SW480 (cell line): ENCODE data around the gene PDE11A.

ENCODE experiments used
- DNase-seq: peaks from one replicate; pipeline ENCODE4 v3.0.0-alpha.2; 2016; ENCODE audit warnings: low spot score

PDE11A gene

DNA sequence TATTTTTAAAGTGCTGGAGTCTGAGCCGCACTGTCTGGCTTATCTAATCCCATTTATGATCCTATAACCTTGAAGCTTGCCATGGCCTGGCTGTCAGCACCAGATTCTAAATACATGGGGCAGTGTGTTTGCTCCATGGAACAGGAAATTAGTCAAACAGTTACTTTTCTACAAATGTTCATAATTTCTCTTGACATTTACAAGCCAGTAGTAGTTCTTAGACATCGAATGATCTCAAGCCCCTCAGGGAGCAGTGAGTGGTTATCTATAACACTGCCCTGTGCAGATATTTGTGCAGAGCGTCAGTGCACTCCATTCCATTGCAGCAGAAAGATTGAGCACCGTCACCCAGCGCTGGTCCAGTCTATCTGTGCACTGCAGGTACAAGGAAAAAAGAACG, 474.8 kb downstream of the PDE11A start:
- DNase-seq = no peak

DNA sequence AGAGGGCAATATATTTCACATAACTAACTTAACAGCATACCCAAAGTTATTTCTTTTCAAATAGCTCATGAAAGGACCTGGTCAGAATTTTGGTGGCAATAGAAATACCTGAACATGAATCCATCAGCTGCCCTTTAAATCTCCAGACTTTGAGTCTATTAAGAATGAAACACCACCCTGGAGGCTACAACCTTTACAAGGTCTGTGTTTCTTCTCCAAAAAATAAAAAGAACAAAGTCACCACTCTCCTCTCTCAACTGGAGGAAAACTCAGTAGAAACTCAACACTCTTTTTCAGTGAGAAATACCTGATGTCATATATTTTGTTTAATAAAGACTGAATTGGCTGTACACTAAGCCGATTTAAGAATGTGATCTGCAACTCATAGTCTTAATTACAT, 475.7 kb downstream of the PDE11A start:
- no peak for DNase-seq

DNA sequence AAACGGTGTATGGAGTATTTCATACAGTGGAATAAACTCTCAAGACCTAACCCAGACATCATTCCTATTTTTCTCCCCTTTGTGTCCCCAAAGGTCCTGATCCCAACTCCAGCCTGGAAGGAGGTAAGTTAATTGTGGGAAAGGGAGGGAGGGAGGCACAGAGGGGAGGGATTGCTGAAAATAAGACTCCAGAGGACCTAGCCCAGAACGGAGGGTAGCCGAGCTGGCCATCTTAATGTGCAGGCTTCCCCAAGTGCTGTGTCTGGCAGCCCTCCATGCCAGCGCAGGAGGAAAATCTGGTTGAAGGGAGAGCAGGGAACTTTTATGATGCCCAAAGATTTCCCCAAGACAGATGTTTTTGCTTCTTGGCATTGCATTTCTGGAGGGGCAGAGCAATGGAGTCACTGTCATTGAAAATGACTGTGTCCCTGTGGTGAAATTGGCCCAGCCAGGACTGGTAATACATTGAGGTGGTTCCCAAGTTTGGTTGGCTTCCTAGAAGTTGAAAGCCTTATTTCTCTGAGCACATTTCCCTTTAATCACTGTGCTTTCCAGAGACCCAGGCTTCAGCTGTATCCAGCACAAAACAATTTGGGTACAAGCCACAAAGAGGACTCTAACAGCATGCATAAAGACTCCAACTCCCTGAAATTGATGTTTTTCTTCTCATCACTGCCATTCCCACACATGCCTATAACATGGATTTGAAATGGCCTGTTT, 477.3 kb downstream of the PDE11A start:
- no peak for DNase-seq

DNA sequence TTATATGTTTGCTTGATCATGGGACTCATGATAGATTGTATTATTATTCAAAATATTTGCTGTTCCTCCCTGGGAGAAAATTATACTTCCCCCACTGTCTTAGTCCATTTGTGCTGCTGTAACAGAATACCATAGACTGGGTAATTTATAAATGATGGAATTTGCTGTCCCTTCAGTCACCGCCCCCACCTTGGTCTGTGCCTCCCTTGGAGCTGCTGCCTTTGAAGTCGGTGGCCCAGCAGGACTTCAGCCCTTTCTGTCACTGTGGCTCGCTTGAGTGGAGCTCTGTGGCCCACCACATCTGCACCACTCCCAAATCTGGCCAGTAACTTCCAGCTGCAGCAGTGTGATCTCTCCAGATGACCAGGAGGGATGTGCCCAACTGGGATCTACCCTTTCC, 479.2 kb downstream of the PDE11A start:
- DNase-seq = no peak

DNA sequence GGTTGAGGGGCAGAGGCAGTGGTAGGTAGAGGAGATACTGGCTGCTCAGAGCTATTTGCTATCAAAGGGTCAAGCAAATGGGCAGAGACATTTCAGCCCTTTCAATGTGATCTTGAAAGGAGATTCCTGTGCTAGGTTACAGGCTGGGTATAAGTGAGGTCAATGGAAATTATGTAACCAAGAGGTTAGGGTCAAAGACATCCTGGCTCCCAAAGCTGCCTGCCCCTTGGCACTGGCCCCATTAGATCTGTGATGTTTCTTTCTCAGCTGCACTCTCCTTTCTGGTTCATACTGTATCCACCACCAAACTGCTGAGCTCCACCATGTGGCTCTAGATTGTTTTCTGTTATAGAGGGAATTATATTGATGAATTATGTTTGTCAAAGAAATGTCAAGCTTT, 479.6 kb downstream of the PDE11A start:
- no peak for DNase-seq

DNA sequence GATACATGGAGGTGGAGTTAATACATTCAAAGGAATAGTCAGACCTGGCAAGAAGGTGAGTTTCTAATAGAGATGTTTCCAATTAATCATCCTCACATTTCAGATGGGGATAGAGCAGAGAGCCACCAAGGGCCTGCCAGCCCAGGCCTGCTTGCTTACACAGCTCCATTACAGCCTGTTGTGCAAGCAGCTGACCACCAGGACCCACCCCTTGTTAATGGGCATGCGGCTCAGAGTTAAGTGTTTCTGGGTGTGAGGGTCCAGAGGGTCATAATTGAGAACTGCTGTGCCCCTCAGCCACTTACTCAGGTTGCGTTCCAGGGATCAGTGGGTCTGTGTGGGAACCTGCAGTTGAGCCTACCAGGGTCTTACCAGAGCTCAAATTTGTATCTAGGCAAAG, 480.2 kb downstream of the PDE11A start:
- no peak for DNase-seq

DNA sequence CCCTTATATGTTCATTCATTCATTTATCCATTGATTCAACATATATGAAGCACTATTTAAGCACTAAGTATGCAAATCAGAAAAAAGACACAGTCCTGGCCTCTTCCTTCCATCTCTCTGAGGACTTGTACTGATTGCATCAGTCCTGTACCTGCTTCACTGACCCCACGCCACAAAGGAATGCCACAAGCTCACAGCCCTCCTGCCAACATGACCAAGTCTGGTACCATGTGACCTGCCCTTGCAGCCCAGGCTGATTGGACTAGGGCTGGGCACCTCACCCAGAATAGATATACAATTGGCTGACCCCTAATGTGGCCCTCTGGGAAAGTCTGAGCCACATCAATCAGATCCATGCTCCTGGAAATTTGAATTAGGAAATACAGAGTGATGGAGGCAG, 483.4 kb downstream of the PDE11A start:
- DNase-seq = no peak

DNA sequence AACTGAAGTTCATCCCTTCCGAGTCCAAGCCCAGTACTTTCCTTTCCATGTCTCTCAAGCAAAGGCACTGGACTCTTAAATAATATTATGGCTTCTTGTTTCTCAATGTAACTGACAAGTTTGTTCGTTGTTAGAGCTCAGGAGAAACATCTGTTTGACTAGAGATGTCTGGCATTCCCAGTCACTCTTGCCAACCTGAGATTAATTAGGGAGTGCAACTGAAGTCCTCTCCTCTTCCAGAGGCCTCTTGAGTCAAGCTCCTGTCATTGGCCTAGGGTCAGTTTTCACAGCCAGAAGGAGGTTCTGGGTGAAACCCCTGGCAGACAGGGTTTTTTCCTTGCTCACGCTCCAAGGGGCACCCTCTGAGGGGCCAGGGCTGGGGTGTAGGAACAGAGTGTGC, 483.9 kb downstream of the PDE11A start:
- no peak for DNase-seq

DNA sequence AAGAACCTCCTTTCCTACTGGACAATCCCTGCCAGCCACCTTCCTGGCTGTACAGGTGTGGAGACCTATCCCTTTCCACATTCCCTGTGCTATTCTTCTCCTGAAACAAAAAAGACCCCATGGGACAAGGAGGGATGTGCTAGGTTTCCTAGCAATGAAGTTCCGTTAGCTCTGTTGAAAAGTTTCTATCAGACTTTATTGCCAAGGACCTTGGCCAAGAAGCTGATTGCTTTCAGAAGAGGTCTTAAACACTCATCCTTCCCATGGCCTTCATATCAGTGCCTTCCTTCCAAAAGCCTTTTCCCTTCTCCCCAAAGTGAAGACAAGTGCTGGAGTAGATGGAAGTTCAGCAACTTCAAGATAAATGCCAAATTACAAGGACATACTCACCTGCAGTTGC, 485.2 kb downstream of the PDE11A start:
- no peak for DNase-seq

DNA sequence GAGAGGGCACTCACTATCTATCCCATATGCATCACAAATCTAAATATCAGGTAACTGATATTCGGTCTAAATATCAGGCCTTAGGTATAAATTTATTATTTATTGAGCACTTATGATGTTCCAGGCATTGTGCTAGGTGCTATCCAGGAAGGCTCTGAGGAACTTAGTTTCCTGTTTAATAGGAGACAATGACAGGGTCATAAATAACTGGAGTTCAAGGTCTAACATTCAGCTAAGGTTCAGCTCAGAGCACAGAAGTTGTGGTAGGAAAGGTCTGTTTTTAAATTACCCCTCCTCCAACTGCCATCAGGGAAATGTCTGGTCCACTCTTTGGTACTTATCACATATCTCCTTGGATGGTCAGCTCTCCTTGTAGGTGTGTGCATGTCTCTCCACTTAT, 486.4 kb downstream of the PDE11A start:
- no peak for DNase-seq

DNA sequence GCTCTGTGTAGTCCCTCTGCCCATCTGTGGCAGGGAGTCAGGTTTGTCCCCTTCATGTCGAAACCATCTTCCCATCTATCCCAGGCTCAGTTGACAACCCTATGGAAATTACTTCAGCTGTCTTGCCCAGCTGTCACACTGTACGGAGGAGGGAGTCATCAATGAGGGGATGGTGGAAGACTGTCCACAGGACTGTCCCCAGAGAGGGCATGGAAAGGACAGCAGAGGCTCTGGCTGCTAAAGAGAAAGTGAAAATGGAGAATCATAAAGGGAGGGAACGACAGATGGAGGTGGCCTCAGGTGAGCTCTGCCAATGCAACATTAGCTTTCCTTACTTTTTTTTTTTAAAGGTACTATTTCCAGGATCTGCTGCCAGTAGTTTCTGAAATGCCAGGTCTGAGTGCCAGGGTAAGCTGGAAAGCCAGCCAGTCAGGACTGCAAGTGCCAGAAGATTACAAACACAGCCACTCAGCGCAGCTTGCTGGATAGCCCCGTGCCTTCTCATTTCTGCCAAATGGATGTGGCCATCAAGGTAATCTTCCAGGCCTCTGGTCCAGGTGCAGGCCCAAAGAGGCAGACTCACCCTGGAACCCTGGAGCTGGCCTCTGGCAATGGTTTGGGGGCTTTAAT, 487.2 kb downstream of the PDE11A start:
- no peak for DNase-seq

DNA sequence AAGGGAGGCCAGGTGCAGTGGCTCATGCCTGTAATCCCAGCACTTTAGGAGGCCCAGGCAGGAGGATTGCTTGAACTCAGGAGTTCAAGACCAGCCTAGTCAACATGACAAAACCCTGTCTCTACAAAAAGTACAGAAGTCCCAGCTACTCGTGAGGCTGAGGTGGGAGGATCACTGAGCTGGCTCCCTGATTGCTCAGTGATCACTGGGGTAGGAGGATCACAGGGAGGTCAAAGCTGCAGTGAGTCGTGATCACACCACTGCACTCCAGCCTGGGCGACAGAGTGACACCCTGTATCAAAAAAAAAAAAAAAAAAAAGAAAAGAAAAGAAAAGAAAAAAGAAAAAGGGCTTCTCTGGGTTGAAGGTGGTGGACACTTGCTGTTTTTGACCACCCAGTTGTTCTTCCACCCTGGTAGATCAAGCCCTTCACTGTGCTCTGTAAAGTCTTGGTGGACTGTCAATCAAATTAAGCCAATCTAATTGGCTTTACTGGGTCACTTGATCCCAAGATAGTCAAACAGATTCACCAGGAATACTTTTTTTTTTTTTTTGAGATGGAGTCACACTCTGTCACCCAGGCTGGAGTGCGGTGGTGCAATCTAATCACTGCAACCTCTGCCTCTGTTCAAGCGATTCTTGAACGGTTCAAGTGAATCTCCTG, 488.4 kb downstream of the PDE11A start:
- DNase-seq = no peak

DNA sequence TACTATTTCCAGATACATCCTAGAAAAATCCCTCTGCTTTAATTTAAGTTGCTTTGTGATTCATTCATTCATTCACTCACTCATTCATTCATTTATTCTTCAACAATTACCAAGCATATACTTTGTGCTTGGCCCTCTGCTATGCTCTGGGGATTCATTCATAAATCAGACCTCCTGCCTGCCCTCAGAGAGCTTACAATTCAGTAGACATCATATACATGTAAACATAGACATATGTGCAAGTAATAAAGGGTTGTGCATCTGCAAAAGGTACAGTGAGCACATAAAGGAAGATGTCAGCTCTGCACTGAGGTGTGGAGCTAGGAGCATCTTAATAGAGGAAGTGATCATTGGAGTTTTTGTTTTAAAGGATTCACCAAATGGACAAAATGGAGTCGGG, 490.6 kb downstream of the PDE11A start:
- DNase-seq = no peak

DNA sequence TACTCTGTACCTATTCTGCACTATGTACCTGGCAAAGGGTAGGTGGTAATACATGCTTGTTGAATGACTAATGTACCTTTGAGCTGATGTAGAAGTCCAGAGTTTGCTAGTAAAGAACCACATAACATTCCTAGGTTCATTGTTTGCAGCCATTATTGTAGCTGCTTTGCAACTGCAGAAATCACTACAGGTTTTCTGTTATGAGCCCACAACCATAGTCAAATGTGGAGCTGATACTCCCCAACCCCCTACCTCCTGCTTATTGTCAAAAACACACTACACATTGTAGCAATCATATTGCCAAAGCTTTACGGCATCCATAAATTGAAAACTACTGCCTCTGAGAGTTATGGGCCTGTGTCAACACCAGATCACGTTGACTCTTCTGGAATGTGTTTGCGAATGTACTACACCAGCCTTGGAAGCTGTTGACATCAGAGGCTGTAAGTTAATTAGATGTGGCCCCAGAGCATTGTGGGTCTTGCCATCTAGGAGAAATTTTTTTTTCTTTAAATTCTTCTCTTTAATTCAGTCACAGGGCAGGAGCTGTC, 493.0 kb downstream of the PDE11A start:
- no peak for DNase-seq

DNA sequence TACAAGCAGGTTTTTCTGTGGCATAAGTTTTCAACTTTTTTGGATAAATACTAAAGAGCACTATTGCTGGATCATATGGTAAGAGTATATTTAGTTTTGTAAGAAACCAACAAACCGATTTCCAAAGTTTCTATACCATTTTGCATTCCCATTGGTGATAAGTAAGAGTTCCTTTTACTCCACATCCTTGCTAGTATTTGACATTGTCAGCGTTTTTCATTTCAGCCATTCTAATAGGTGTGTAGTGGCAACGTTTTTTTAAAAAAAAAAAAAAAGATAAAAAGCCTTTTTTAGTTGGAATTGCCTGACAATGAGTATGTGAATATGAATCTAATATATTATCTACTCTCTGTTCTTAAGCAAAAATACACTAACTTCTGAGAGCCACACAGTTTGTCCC, 494.1 kb downstream of the PDE11A start:
- DNase-seq = no peak

DNA sequence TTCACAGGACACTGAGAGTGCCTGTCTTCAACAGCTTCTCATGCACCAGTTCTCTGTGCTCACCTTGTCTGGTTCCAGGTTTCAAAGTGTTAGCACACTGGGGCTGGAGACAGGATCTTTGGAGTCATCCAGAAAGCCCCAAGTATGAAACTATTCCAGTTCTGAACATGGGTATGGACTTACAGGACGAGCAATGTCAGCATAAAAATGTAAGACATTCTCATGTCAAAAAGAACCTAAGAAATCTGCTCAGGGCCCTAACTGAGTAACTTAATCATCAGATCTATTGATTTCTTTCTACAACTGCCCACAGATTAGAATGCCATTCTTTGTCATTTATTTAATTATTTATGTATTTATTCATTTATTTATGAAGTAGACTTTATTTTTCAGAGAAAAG, 495.5 kb downstream of the PDE11A start:
- DNase-seq = no peak

DNA sequence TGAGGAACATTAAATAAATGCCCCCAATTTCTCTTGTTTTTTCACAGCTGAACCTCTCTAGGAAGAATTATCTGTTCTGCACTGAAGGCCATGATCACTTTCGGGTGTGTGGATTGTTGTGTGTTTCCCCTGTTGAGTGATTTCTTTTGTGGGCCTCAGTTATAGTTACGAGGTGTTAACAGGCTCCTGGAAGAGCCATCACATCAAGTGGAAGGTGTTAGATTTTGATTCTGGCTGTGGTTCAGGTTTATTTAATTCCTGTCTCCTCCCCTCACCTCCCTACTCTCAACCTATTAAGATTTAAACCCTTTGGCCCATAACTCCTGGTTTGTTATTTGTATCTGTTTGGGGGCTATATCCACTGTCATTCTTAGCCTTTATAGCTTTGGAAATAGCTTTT, 497.2 kb downstream of the PDE11A start:
- DNase-seq = no peak

DNA sequence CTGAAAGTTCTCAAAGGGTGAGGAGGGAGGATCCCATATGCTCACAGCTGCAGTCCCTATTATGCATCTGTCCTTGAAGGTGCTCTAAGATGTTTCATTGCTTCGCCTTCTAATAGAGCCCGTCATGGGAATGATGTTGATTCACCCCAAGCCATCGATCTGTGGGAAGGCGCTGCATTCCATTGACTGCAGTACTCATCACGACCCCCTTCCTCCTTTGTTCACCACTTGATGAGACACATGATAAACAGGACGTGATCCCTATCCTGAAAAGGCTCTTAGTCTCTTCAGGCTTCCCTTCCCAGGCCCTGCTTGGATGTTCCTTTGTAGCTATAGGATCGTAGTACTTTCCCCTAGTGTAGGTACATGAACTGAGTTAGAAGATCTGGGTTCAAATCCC, 498.2 kb downstream of the PDE11A start:
- DNase-seq = no peak
